Activated naive CD4-positive, alpha-beta T cell (primary cell): ENCODE results near the gene MCRIP1.
A peak's percentile ranks its signal among the peaks of the same experiment; 100 is the strongest.

Experiments
- DNase-seq, 4 experiments: peaks; one replicate each; lab custom pipeline; 2025; lab: John Stamatoyannopoulos, UW

MCRIP1 gene

GRCh38 chr17:81833160-81833920 is at the start of gene MCRIP1:
TSS of gene MCRIP1 (minus strand) at chr17:81833291. CDS start at chr17:81824506, 8,785 bp downstream.
- DNase-seq: peak; percentile 80 to 92 (median 84)

- no peak for DNase-seq
Measured at GRCh38 chr17:81879121-81879520, 46.0 kb upstream of the MCRIP1 start.

GRCh38 chr17:81878294-81878693 is 45.2 kb upstream of the MCRIP1 start:
- DNase-seq: no peak

- no peak for DNase-seq
Measured at GRCh38 chr17:81877569-81877968, 44.5 kb upstream of the MCRIP1 start.

GRCh38 chr17:81871387-81872230 is 38.5 kb upstream of the MCRIP1 start:
- peak; percentile 88 to 95 (median 92) for DNase-seq

GRCh38 chr17:81870981-81871386 is 37.9 kb upstream of the MCRIP1 start, which contains the start of gene ARHGDIA:
TSS of gene ARHGDIA (minus strand) at chr17:81871337. CDS start at chr17:81869930, 1,407 bp downstream.
- DNase-seq: no peak

- DNase-seq: peak in 1 of 4 experiments; percentile 29
Measured at GRCh38 chr17:81870131-81870980, 37.3 kb upstream of the MCRIP1 start.

- peak in 2 of 4 experiments; percentile 24 to 28 for DNase-seq
Measured at GRCh38 chr17:81869221-81870130, 36.4 kb upstream of the MCRIP1 start.

- no peak for DNase-seq
Measured at GRCh38 chr17:81868674-81869220, 35.7 kb upstream of the MCRIP1 start.

- DNase-seq: no peak
Measured at GRCh38 chr17:81867991-81868673, 35.0 kb upstream of the MCRIP1 start.

- no peak for DNase-seq
Measured at GRCh38 chr17:81867170-81867990, 34.3 kb upstream of the MCRIP1 start.

- DNase-seq: no peak
Measured at GRCh38 chr17:81866440-81867169, 33.5 kb upstream of the MCRIP1 start.

- no peak for DNase-seq
Measured at GRCh38 chr17:81865733-81866439, 32.8 kb upstream of the MCRIP1 start.

- no peak for DNase-seq
Measured at GRCh38 chr17:81865358-81865732, 32.3 kb upstream of the MCRIP1 start.

GRCh38 chr17:81863833-81864768 is 31.0 kb upstream of the MCRIP1 start:
- DNase-seq: no peak

GRCh38 chr17:81863123-81863675 is 30.1 kb upstream of the MCRIP1 start:
- DNase-seq: no peak
